Astrocyte (in vitro differentiated cells and primary cell): ENCODE measurements around the gene CYP27B1. TPM values are rescaled to one million over a fixed set of nuclear protein-coding genes. Genes with fewer than 3 reads are reported as not detected.

Experiments
- DNase-seq: peaks from one replicate; pipeline ENCODE4 v3.0.0-alpha.2; 2010; ENCODE audit warnings: low read depth
- FAIRE-seq: peaks from 2 replicates; lab custom pipeline; 2011; peaks lifted over from hg19 to GRCh38; lab: Jason Lieb, UNC
- H2AFZ ChIP-seq: 2 replicates; pipeline ENCODE4 v1.6.0; 2012; ENCODE audit warnings: low read depth, low read length, inconsistent platforms
- H3K27ac ChIP-seq: 2 replicates; pipeline ENCODE4 v1.5.1; 2011; ENCODE audit warnings: low read depth, low read length, inconsistent platforms
- H3K27me3 ChIP-seq: 2 replicates; pipeline ENCODE4 v1.6.0; 2011; ENCODE audit warnings: low read length, inconsistent platforms; ENCODE audit not compliant: insufficient read depth
- H3K36me3 ChIP-seq: 2 replicates; pipeline ENCODE4 v1.5.1; 2011; ENCODE audit warnings: low read length, inconsistent platforms; ENCODE audit not compliant: insufficient read depth
- H3K4me1 ChIP-seq: 2 replicates; pipeline ENCODE4 v1.5.1; 2011; ENCODE audit warnings: low read length, inconsistent platforms; ENCODE audit not compliant: insufficient read depth
- H3K4me2 ChIP-seq: 2 replicates; pipeline ENCODE4 v1.6.0; 2012; ENCODE audit warnings: low read length, inconsistent platforms
- H3K4me3 ChIP-seq: 2 replicates; pipeline ENCODE4 v1.5.1; 2011; ENCODE audit warnings: low read depth, mild to moderate bottlenecking, low read length, inconsistent platforms; ENCODE audit not compliant: insufficient read depth
- H3K79me2 ChIP-seq: 2 replicates; pipeline ENCODE4 v1.6.0; 2012; ENCODE audit warnings: mild to moderate bottlenecking, low read length, inconsistent platforms; ENCODE audit not compliant: insufficient read depth
- H3K9ac ChIP-seq: 2 replicates; pipeline ENCODE4 v1.6.0; 2012; ENCODE audit warnings: mild to moderate bottlenecking, low read length, inconsistent platforms
- H3K9me3 ChIP-seq: 2 replicates; pipeline ENCODE4 v1.5.1; 2012; ENCODE audit warnings: low read depth, mild to moderate bottlenecking, low read length, inconsistent platforms; ENCODE audit not compliant: insufficient read depth
- H4K20me1 ChIP-seq: 2 replicates; pipeline ENCODE4 v1.6.0; 2012; ENCODE audit warnings: low read length, inconsistent platforms; ENCODE audit not compliant: insufficient read depth
- H3K27ac Mint-ChIP-seq: one replicate; pipeline ENCODE4 v1.8.0; 2021; ENCODE audit warnings: mild to moderate bottlenecking, mixed read lengths; ENCODE audit not compliant: unreplicated experiment
- H3K27me3 Mint-ChIP-seq: one replicate; pipeline ENCODE4 v1.8.0; 2021; ENCODE audit warnings: low read depth, mixed read lengths; ENCODE audit not compliant: unreplicated experiment
- H3K36me3 Mint-ChIP-seq: one replicate; pipeline ENCODE4 v1.8.0; 2021; ENCODE audit warnings: low read depth, mixed read lengths; ENCODE audit not compliant: unreplicated experiment
- H3K4me1 Mint-ChIP-seq: one replicate; pipeline ENCODE4 v1.8.0; 2021; ENCODE audit warnings: low read depth, mixed read lengths; ENCODE audit not compliant: unreplicated experiment
- H3K4me3 Mint-ChIP-seq: one replicate; pipeline ENCODE4 v1.8.0; 2021; ENCODE audit warnings: mild to moderate bottlenecking, moderate library complexity, mixed read lengths; ENCODE audit not compliant: unreplicated experiment
- H3K9me3 Mint-ChIP-seq: one replicate; pipeline ENCODE4 v1.8.0; 2021; ENCODE audit warnings: mild to moderate bottlenecking, mixed read lengths; ENCODE audit not compliant: unreplicated experiment
- CTCF ChIP-seq: IDR thresholded peaks from 2 replicates; pipeline ENCODE4 v1.5.1; 2011; ENCODE audit warnings: low read depth, mild to moderate bottlenecking, inconsistent platforms, low read length, moderate library complexity; ENCODE audit not compliant: insufficient read depth
- EZH2 ChIP-seq: IDR thresholded peaks from 2 replicates; pipeline ENCODE4 v1.6.1; 2012; ENCODE audit warnings: mild to moderate bottlenecking, low read length, inconsistent platforms; ENCODE audit not compliant: insufficient read depth
- total RNA-seq: library from RNA; stranded (reverse); gene quantifications from 2 replicates; pipeline ENCODE4 v1.2.1, GENCODE V29; 2021

The CYP27B1 gene
- total RNA-seq, 1 donor from 2014 or later, result 1.5 TPM

GRCh38 chr12:57763881-57764661 is 2.8 kb downstream of the CYP27B1 start:
- FAIRE-seq (no peak), DNase-seq (no peak)
- Histone ChIP-seq H4K20me1 (peaks cover 10% of the 10 kb centered on the region), H3K9me3 (no peaks in the 10 kb centered on the region), H3K27me3 (peaks cover 36% of the 10 kb centered on the region), H3K4me1 (peaks cover 26% of the 10 kb centered on the region), H3K9ac (no peak overlapping the region), H3K27ac (no peak overlapping the region), H3K79me2 (no peaks in the 10 kb centered on the region), H3K4me3 (no peak overlapping the region), H3K36me3 (no peaks in the 10 kb centered on the region), H2AFZ (no peak overlapping the region), H3K4me2 (peak overlapping the region; percentile 80)
- Mint-ChIP-seq H3K9me3 (no peaks in the 10 kb centered on the region), H3K4me1 (peaks cover 5% of the 10 kb centered on the region), H3K36me3 (peaks cover 19% of the 10 kb centered on the region), H3K27ac (peak overlapping the region; percentile 50), H3K27me3 (peaks cover 50% of the 10 kb centered on the region), H3K4me3 (no peak overlapping the region)
- TF ChIP-seq EZH2 (no peak), CTCF (no peak)

GRCh38 chr12:57762463-57762862 is 4.4 kb downstream of the CYP27B1 start:
- H3K27ac Mint-ChIP-seq, result no peak overlapping the region
- no peaks in the 10 kb centered on the region for H3K79me2 ChIP-seq
- H3K9ac ChIP-seq, result no peak overlapping the region
- no peak for TF ChIP-seq EZH2
- TF ChIP-seq CTCF, result no peak
- DNase-seq, result no peak
- no peak for FAIRE-seq
- H2AFZ ChIP-seq, result no peak overlapping the region
- H3K27me3 Mint-ChIP-seq, result peaks cover 49% of the 10 kb centered on the region
- peaks cover 19% of the 10 kb centered on the region for H3K36me3 Mint-ChIP-seq
- H3K4me2 ChIP-seq, result no peak overlapping the region
- no peaks in the 10 kb centered on the region for H3K9me3 ChIP-seq
- peaks cover 36% of the 10 kb centered on the region for H3K27me3 ChIP-seq
- peaks cover 5% of the 10 kb centered on the region for H3K4me1 Mint-ChIP-seq
- no peak overlapping the region for H3K27ac ChIP-seq
- no peak overlapping the region for H3K4me3 Mint-ChIP-seq
- H3K36me3 ChIP-seq, result no peaks in the 10 kb centered on the region
- peaks cover 10% of the 10 kb centered on the region for H4K20me1 ChIP-seq
- H3K4me3 ChIP-seq, result no peak overlapping the region
- no peaks in the 10 kb centered on the region for H3K9me3 Mint-ChIP-seq
- peaks cover 26% of the 10 kb centered on the region for H3K4me1 ChIP-seq
